Stimulated activated CD4-positive, alpha-beta T cell treated with anti-CD3 and anti-CD28 coated beads, Interleukin-15, amount 100 ng/mL, for 1 hour (primary cell): ENCODE results near the gene SERPINI1.
A peak's percentile ranks its signal among the peaks of the same experiment; 100 is the strongest.

Experiments used
- DNase-seq, 2 donors: peaks; one replicate each; pipeline ENCODE4 v3.0.0-alpha.2; 2020; ENCODE audit warnings: low read depth in 1 of 2, low spot score in 1 of 2

The SERPINI1 gene, protein sequence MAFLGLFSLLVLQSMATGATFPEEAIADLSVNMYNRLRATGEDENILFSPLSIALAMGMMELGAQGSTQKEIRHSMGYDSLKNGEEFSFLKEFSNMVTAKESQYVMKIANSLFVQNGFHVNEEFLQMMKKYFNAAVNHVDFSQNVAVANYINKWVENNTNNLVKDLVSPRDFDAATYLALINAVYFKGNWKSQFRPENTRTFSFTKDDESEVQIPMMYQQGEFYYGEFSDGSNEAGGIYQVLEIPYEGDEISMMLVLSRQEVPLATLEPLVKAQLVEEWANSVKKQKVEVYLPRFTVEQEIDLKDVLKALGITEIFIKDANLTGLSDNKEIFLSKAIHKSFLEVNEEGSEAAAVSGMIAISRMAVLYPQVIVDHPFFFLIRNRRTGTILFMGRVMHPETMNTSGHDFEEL

DNA sequence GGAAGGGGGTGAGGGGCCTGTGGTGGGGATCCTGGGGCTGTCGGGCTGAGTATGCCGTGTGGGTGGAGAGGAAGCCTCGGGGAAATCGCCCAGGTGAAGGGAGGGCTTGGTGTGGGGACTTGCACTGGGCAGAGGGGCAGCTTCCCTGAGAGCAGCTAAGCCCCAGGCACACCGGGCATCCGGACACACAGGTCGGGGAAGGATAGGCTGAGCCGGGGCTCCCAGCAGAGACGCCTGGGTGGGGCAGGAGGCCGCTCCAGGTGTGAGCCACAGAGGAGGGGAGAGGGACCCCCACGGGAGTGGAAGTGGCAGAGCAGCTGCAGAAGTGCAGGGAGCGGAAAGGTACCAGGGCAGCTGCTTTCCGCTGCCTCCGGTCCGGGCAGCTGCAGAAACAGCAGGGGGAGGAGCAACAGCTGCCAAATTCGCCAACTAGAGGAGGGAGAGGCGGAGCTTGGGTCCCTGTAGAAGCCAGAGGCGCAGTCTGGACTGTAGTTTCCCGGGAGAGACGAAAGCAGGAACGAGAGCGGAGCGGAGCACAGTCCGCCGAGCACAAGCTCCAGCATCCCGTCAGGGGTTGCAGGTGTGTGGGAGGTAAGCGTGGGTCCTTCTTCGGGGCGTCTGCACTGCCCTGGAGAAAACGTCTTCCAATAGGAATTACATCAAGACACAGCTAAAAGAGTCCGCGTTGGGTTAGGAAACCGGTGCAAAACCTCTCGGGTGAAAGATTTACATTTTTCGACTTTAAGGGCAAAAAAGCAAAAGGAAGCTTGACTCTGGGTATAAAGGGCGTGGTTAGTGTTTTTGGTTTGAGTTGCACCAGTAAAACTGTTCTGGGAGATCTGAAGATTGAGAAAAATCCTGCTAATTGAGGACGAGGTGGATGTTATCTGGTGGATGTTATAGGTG is at the start of gene SERPINI1:
SERPINI1 (plus strand) TSS at position 489 of the 906 bp plus-strand sequence. CDS start 53,408 bp downstream, outside the sequence.
- DNase-seq = peak; percentile 53 to 55

DNA sequence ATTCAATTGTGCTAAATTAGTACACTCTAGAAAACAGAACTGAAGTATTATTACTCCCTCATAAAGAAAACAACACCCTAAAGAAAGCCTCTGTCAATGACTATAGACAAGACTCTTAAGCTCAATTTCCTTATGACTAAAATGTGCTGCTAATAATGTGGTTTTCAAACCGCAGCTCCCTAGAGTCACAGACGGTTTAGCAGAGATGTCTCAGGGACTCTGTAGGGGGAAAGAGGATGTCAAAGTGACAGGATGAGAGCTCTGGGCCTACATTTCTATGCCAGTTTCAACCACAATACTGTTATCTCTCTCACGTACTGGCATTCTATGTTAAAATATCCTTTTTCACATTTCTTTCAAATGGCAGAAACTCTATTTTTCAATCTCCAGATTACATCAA is 44.2 kb upstream of the SERPINI1 start:
- no peak for DNase-seq

DNA sequence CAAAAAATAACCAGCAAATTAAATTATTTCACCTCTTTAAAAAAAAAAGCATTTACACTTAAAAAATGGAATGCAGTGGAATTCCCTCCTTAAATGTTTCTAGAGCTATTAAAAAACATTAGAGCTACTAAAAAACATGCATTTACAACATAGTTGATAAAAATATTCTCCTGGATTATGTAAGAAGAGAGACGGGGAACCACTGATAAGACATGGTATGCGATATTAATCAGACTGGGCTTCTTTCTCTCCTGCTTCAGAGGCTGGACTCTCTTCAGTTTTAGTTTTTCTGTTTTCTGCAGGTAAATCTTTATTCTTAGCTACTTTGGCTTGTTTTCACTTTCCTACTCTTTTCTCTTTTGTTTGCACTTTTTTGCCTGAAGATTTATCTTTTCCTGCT is 41.4 kb upstream of the SERPINI1 start:
- no peak for DNase-seq

DNA sequence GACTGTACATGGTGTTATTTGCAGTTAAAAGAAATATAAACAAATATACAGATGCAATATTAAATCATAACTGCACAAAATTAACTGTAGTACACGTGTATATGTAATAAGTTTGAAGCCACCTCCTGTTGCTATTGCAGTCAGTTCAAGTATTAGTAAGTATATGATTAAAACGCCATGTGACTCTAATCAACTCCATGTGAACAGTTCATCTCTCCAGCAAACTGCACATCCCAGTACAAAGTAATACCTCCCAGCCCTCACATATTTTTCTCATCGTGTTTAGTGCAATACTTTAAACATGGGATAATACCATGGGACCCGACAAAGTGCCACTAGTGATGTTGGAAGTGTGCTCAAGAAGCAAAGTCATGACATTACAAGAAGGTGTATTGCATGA is 35.5 kb upstream of the SERPINI1 start:
- DNase-seq = no peak

DNA sequence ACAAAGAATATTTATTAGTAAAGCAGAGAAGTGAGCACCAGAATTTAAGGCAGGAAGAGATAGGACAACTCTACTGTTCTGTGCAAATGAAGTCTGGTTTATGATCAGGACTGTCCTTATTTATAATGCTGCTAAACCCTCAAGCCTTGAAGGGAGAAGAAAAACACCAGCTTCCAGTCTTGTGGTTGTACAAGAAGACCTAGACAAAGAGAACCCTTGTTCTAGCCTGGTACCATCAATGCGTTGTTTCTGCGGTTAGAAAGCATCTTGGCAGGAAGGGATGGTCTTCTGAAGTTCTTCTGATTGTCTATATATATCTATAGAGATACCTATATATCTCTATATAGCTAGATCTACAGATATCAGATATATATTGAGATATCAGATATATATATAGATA is 34.6 kb upstream of the SERPINI1 start:
- no peak for DNase-seq

DNA sequence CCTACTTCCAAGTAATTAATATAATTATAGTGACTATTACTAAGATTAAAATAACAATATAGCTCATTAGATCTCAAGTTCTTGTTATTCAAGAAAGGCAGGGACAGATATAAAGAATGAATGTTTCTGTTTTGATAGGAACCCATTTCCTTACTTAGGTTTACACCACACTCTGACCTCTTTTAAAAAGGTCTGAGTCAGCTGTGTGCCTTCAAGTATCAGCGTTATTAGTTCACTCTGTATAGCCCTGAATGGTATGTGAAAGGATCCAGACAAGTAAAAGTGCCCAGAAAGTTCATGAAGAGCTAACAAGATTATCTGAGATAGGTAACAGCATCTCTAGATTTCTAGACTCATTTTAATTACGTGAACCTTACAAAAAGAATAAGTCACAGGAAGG is 29.7 kb upstream of the SERPINI1 start:
- no peak for DNase-seq

DNA sequence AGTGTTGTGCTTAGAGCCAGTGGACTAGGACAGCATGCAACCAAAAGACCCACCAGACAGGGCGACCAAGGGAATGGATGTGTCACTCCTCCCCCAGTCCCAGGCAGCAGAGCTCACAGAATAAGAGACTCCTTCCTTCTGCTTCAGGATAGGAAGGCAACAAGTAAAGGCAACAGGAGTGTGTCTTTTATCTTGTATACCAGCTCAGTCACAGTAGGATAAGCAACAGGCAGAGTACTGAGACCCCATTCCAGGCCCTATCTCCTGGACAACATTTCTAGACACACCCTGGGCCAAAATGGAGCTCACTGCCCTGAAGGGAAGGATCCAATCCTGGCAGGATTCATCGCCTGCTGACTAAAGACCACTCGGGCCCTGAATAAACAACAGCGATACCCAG is 25.8 kb upstream of the SERPINI1 start:
- no peak for DNase-seq

DNA sequence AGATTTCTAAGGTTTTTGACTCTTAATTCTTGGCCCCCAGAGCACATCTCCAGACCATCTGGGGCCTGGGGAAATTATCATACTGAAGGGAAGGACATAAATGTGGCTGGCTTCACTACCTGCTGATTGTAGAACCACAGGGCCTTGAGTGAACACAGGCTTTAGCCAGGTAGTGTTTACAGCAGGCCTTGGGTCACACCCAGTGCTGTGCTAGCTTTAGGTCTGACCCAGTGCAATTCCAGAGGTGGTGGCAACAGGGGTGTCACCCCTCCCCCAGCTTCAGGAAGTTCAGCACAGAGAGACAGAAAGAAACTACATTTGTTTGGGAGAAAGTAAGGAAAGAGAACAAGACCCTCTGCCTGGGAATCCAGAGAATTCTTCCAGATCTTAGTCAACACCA is 25.0 kb upstream of the SERPINI1 start:
- DNase-seq = no peak

DNA sequence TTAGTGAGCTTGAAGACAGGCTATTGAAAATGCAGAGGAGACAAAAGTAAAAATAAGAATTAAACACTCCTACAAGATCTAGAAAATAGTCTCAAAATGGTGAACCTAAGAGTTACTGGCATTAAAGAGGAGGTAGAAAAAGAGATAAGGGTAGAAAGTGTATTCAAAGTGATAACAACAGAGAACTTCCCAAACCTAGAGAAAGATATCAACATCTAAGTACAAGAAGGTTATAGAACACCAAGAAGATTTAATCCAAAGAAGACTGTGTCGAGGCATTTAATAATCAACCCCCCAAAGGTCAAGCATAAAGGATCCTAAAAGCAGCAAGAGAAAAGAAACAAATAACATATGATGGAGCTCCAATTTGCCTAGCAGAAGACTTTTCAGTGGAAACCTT is 24.1 kb upstream of the SERPINI1 start:
- no peak for DNase-seq

DNA sequence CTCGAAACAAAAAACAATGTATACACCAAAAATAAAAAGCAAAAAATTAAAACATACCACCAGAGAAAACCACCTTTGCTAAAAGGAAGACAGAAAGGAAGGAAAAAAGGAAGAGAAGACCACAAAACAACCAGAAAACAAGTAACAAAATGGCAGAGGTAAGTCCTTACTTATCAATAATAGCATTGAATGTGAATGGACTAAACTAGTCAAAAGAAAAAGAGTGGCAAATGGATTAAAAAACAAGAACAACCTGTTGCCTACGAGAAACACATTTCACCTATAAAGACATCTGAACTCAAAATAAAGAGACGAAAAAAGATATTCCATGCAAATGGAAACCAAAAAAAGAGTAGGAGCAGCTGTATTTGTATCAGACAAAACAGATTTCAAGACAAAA is 23.1 kb upstream of the SERPINI1 start:
- DNase-seq = no peak

DNA sequence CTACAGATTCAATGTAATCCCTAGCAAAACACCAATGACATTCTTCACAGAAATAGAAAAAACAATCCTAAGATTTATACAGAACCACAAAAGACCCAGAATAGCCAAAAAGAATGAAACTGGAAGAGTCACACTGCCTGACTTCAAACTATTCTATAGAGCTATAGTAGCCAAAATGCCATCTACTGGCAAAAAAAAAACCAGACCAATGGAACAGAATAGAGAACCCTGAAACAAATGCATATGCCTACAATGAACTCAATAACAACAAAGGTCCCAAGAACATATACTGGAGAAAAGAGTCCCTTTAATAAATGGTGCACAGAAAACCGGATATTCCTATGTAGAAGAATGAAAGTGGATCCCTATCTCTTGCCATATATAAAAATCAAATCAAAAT is 20.6 kb upstream of the SERPINI1 start:
- DNase-seq = no peak

DNA sequence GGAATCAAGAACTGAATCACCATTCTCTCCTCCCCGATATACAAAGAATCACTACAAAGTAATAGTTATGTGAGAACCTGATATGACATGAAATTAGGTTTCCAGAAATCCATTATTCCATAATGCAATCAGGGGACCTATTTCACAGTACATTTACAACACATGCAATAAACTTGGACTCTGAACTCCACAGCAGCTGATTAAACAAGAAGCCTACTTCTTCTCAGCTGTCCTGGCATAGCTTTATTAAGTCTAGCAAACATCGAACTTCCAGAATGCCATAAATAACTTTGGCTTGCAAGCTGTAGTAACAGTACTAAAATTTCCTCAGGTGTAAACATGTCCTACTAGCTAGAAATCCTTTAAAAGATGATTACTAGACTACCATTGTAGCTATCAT is 18.6 kb upstream of the SERPINI1 start:
- no peak for DNase-seq

DNA sequence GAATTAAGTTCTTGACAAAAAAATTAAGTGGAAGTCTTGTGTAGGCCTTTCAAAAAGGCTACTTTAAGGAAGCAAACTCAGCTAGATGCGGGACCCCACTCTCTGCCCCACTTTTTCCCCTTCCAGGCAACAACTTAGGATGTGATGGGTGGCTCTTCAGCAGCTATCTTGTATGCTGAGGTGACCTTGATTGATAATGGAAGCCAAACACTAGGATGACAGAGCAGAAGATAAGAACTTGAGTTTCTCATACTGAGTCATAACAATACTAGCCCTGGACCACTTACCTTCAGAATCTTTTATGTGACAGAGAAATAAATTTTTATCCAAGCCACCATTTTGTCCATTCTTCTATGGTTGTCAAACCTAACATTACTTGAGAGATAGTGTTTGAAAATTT is 16.9 kb upstream of the SERPINI1 start:
- no peak for DNase-seq

DNA sequence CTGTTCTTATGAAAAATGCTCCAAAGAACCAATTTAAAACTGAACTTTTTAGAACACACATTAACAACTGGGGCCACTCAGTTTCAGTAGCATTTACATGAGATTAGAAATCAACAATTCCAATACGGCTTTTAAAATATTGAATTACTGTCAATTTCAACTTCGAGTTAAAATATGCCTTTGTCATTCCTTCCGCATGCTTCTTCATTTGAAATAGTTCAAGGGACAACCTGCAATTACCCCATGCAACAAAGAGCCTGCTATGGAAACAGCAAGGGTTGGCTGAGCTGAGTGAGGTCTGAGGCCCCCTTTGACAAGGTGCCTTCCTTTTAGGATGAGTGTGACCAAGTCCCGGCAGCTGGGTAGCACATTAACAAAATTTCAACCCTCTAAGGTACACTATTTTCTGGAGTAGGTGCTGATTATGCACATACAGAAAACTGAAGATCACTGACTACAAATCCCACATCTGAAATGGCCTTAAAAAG is 12.5 kb upstream of the SERPINI1 start:
- DNase-seq = no peak

DNA sequence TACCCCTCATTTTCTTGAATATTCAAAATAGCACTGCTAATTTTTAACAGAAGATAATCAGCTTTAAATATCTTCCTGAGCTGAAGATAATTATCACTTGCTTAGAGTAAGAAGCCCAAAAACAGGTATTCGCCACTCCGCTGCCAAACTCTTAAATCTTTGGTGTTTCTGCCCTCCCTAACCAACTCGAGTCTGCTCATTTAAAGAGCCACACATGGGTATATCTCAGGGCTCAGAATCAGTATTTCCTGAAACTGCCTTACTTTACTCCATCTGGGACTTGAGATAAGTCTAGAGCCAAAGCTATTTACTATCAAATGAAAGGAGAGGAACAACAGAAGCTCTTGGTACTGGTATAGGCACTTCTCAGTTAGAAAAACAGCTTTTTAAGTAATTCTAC is 11.6 kb upstream of the SERPINI1 start:
- DNase-seq = no peak

DNA sequence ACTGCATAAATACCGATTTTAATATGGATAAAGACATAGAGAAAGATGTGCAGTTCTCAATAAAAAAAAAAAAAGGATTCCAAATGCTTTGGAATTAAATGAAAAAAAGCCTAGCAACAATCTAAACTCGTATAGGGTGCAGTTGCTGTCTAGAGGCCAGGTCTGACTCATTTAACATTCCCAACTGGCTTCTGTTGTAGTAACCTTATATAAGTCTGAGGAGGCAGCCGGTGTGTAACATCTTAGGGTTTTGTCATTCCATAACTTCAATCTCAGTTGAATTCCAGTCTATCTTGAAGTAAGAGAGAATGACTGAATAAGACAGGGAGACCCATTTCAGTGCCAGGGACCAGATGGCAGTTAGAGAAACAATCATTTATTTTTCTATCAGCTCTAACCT is 7.3 kb upstream of the SERPINI1 start:
- no peak for DNase-seq

DNA sequence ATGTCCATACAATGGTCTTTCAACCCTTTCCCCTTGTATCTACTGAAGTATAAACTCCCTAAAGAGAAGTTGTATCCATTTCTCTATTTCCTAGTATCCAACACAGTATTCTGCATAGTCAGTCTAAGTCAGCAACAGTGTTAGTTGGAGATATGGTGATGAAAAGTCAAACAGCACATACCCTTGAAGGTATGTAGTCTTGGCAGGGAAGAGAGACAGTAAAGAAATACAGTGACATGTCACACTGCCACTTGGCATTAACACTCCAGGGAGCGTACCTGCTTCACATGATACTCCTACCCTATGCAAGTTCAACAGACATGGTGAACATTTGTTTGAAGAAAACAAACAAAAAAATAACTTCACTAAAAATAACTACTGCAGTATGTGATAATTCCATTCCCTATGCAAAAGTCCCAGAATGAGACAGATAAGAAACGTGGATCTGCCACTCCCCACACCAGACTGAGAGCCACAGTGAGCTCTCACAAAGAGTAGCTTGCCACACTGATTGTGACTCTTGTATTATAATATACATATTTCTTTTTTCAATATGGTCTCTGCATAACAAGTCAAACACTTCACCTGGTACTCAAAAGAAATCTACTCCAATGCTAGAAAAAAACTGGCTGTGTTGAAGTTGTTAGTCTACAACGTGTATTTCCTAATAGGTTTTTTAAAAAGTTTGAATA is 6.7 kb upstream of the SERPINI1 start:
- no peak for DNase-seq

DNA sequence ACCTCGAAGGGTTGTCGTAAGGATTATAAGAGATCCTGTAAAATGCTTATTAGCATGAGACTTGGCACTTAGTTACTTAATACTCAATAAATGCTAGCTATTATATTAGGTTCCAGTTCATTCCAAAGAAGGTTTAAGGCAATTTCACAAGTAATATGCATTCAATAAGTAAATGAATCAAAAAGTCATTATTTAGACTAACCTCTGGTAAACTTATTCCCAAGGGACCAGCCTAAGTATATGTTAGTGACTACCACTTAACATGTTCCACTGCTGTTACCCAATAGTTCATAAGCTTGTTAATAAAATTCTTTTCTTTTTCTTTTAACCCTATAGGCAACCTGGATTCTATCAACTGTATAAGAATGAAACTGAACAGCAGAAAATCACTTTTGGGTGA is 5.9 kb upstream of the SERPINI1 start:
- no peak for DNase-seq

DNA sequence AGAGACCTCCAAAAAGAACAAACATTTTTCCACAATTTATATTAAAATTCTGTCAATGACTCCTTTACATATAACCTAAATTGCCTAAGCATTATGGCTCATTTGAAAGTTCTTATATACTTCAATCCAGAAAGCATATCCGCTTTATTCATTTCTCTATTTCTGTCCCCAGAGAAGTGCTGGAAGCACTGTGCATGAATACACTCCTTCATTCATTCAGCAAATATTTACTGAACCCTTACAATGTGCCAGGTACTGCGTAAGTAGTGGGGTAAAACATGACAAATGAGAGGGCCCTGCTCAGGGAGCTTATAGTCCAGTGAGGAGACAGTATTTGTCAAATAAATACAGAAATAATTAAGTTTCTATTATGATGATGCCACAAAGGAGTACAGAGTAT is 4.1 kb upstream of the SERPINI1 start:
- no peak for DNase-seq

DNA sequence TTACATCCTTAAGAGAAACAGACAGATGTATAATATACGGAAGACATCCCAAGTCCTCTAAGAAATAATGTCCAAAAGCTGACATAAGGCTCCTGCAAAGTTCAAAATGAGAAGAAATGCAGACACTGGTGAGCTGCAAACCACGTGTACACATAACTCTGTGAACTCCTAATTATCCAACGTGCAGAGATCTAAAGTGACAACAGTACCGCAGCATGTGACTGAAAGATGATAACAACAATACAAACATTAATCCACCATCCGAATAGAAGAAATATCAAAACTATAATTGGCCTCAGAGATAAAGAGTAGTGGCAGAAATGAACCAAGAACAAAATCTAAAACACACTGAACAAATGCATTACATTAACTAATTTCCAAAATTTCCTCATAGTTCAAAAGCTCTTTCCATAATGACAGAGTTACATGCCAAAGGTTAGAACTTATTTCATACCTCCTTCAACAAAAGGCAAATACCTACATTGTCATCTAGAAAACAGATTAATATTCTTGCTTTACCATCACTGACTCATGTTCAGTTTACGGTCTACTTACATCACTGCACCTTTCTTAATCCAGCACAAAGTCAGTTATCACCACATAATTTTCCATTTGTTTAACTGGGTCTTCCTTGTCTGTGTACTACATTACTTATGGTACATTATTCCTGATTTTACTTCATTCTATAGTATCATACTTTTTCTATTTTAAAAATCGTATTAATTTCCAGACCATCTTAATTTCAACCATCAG is 3.0 kb upstream of the SERPINI1 start:
- no peak for DNase-seq

DNA sequence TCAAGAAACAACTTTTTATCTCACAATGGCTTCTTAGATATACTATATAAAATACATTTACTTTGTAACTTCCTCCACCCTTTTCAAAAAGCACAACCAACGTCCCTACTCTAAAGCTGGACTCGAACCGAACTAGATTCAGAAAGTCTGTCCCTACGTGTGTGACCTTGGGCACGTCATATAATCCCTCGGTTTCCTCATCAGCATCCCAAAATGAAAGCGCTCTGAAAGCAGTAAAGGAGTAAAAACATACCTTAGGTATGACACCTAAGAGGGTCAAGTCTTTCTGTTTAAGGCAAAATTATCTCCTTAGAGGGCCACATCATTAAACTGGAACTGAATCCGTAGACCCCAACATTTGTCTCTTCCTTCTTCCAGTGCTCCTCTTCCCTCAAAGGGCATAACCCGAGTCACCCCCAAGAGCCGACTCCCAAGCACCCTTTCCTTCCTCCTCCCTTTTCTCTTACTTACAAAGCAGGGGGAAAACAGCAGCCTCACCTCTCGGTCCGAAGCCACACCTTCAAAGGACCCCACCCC is 1.5 kb upstream of the SERPINI1 start:
- DNase-seq = no peak
